ENCODE data around the gene SERPINF2.
"Not testable (repeated sequence)": the region's sequence is repeated elsewhere in the genome, so short reads cannot be mapped to it uniquely, and the experiment has no call there.

The SERPINF2 gene

DNA sequence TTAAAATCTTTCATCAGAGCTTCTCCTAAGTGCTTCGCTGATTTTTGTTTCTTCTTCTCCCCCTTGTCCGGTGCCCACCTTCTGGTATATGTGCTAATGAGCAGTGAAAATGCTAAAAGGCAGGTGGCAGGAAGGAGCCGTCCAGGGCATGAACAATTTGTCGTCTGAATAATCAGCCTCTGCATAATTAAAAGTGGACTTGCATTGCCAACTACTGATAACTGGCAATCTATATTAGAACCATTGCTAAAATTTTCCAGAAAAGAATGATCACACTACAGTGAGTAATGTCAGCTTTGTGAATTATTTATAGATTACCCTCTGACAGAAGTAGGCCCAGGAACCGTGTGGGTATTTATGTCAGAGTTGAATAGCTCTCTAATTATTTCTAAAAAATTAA, 47.3 kb downstream of the SERPINF2 start:
- peak; percentile 71 for DNase-seq (ENCODE audit: low spot score)

- no peak for DNase-seq (ENCODE audit: low spot score)
Observed at GRCh38 chr17:1792495-1793446, 50.1 kb downstream of the SERPINF2 start.

DNA sequence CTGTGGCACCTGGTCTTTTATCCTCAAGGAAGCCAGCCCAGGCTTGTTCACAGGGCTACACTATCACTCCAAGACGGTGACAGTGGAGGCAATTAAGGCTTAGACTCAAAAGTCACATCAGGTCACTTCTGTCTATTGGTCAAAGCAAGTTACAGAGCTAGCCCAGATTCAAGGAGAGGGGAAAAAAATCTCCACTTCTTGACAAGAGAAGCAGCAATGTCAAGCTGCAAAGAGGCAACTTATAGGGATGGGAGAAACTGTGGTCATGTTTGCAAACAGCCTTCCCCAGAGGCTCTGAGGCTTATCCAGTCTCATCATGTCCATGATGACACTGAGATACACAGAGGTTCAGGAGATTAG, 50.8 kb downstream of the SERPINF2 start:
- peak; percentile 43 for DNase-seq (ENCODE audit: low spot score)

- DNase-seq (ENCODE audit: low spot score) = no peak
Observed at GRCh38 chr17:1796800-1797199, 54.1 kb downstream of the SERPINF2 start.

DNA sequence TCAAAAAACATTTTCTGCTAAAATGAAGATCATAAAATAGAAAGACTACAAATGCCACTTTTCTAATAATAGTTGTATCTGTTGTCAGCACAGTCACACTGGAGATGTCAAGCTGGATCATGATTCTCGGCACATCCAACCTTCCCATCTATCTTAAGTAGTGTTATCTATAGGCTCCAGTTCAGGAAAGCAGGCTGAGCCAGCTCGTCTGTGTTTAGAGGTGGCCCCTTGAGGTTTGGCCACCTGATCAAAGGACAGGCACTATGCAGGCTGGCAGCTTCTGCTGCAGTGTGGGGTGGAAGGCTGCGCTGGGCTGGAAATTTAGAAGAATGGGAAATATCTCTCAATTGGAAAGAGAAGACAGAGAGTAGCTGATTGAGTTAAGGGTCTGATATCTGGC, 54.7 kb downstream of the SERPINF2 start:
- DNase-seq (ENCODE audit: low spot score) = no peak

DNA sequence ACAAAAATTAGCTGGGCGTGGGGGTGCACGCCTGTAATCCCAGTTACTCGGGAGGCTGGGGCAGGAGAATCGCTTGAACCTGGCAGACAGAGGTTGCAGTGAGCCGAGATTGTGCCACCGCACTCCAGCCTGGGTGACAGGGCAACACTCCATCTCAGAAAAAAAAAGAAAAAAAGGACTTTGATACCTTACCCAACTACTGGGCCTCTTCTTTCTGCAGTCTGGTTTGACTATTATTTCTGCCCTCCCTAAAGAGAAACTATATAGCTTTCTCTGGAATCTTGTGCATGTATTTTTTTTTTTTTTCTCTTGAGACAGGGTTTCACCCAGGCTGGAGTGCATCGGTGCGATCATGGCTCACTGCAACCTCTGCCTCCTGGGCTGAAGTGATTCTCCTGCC, 55.2 kb downstream of the SERPINF2 start:
- DNase-seq (ENCODE audit: low spot score) = not testable (repeated sequence)

- no peak for DNase-seq (ENCODE audit: low spot score)
Observed at GRCh38 chr17:1800240-1800639, 57.6 kb downstream of the SERPINF2 start.

DNA sequence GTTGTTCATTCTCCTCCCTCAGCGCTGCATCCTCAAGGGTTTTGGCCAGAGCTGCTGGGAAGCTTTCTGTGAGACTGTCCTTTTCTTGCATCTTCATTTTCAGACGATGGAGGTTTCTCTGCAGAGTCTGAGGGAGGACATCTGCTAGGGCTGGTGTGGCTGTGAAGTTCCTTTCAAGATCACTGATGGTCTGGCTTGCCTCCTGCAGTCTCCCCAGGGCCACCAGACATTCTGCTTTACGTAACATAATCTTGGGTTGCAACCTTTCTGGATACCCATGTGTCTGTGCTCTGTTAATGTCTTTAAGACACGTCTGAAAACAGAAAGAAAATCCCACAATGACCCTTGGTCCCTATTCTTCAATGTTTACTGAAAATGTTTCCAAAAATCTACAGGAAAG, 58.0 kb downstream of the SERPINF2 start:
- DNase-seq (ENCODE audit: low spot score) = no peak

DNA sequence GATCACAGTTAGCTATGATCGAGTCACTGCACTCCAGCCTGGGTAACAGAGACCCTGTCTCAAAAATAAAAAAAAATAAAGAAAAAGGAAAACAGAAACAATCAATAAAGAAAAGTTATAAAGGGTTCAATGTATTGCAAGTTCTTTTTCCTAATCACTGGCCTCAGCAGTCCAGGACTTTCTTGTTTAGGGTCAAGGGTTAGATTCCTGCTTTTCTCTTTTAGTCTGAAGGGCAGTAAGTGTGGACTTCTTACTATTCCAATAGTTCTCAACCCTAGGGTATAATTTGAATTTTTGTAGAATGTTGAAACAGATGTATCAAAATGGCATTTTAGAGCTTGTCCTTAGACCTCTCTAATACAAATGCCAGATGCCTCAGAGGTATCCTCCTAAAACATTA, 59.8 kb downstream of the SERPINF2 start:
- DNase-seq (ENCODE audit: low spot score) = no peak

DNA sequence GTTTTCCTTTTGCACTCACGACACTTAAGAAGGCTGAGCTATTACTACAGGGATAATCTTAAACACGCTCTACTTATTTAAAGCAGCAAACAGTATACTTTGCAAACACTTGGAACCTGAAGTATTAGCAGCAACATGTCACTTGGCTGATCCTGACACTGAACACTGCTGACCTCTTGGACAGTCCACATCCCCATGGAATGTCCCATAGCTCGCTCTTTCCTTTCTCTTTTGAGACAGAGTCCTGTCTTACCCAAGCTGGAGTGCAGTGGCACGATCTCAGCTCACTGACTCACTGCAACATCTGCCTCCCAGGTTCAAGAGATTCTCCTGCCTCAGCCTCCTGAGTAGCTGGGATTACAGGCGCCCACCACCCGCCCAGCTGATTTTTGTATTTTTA, 60.6 kb downstream of the SERPINF2 start:
- DNase-seq (ENCODE audit: low spot score) = no peak

Measured in kidney tubule cell (primary cell).